HepG2 (cell line): ENCODE measurements around the gene CTNND1. TPM values are rescaled to one million over a fixed set of nuclear protein-coding genes. Genes with fewer than 3 reads are reported as not detected.

Source experiments
- ELF4 ChIP-seq: sonication (generic); formaldehyde crosslinking; IDR thresholded peaks from 2 replicates; pipeline ENCODE4 v1.5.0; 2020; ENCODE audit warnings: missing genetic modification reagents, mild to moderate bottlenecking, moderate library complexity, borderline replicate concordance
- PAWR ChIP-seq: sonication (generic); formaldehyde crosslinking; IDR thresholded peaks from 2 replicates; pipeline ENCODE4 v1.4.0; 2020; ENCODE audit warnings: missing genetic modification reagents, mild to moderate bottlenecking, borderline replicate concordance
- RBM39 ChIP-seq: fragments of 200-400 bp; formaldehyde crosslinking; IDR thresholded peaks from one replicate; pipeline ENCODE4 v1.6.1; 2018; ENCODE audit warnings: antibody characterized with exemption, mild to moderate bottlenecking, low read depth, low read length; ENCODE audit not compliant: poor library complexity, severe bottlenecking
- SP4 ChIP-seq: sonication (generic); formaldehyde crosslinking; IDR thresholded peaks from 2 replicates; pipeline ENCODE4 v1.8.1; 2023; ENCODE audit warnings: mild to moderate bottlenecking, missing genetic modification reagents
- ZNF225 ChIP-seq: sonication (generic); formaldehyde crosslinking; IDR thresholded peaks from 2 replicates; pipeline ENCODE4 v1.4.0; 2020; ENCODE audit warnings: mild to moderate bottlenecking, missing genetic modification reagents
- ZNF264 ChIP-seq: sonication (generic); formaldehyde crosslinking; IDR thresholded peaks from 2 replicates; pipeline ENCODE4 v1.4.0; 2020; ENCODE audit warnings: missing genetic modification reagents
- ZNF570 ChIP-seq: sonication (generic); formaldehyde crosslinking; IDR thresholded peaks from 2 replicates; pipeline ENCODE4 v1.4.0; 2020; ENCODE audit warnings: mild to moderate bottlenecking, missing genetic modification reagents, borderline replicate concordance
- ZNF644 ChIP-seq: IDR thresholded peaks from 2 replicates; pipeline ENCODE4 v1.6.1; 2016; ENCODE audit warnings: low read depth
- ZNF781 ChIP-seq: sonication (generic); formaldehyde crosslinking; IDR thresholded peaks from 2 replicates; pipeline ENCODE4 v1.5.1; 2020; ENCODE audit warnings: borderline replicate concordance, mild to moderate bottlenecking, missing genetic modification reagents; ENCODE audit errors: not compliant biosample characterization
- ZNF839 ChIP-seq: sonication (generic); formaldehyde crosslinking; IDR thresholded peaks from 2 replicates; pipeline ENCODE4 v1.4.0; 2020; ENCODE audit warnings: missing genetic modification reagents, mild to moderate bottlenecking, borderline replicate concordance
- polyA plus RNA-seq, 8 experiments: library from polyadenylated mRNA; depleted of rRNA in 3 of 8; stranded (reverse) in 7 of 8; unstranded in 1 of 8; fragments of >200 nt; fragmentation: Illumina TruSeq in 4 of 8; extraction: Trizol in 4 of 8; gene quantifications; 2 replicates each; pipeline versions ENCODE4 v1.2.1 to v1.2.3, GENCODE V29; 2011 to 2016; ENCODE audit warnings: low read depth in 4 of 8, missing spikeins in 1 of 8, mixed read lengths in 1 of 8; ENCODE audit not compliant: insufficient read depth in 1 of 8
- total RNA-seq, 5 experiments: library from RNA; depleted of rRNA; stranded (reverse); fragments of >200 nt; fragmentation: Illumina TruSeq; extraction: Trizol; gene quantifications; 2 replicates each; pipeline ENCODE4 v1.2.3, GENCODE V29; 2016; ENCODE audit warnings: low read depth in 1 of 5
- TF ChIP-seq, protein P1 (sequence below): fragments of 450-650 bp; IDR thresholded peaks from 2 replicates; pipeline ENCODE4 v1.6.1; 2017
- TF ChIP-seq, protein P2 (sequence below): sonication (generic); formaldehyde crosslinking; IDR thresholded peaks from 2 replicates; pipeline ENCODE4 v1.8.0; 2022; ENCODE audit warnings: mild to moderate bottlenecking, missing genetic modification reagents, moderate library complexity
- TF ChIP-seq, protein P3 (sequence below): sonication (generic); formaldehyde crosslinking; IDR thresholded peaks from 2 replicates; pipeline ENCODE4 v1.5.1; 2020; ENCODE audit warnings: missing genetic modification reagents, mild to moderate bottlenecking, borderline replicate concordance
- TF ChIP-seq, protein P4 (sequence below): sonication (generic); formaldehyde crosslinking; IDR thresholded peaks from 2 replicates; pipeline ENCODE4 v1.4.0; 2020; ENCODE audit warnings: missing genetic modification reagents
- TF ChIP-seq, protein P5 (sequence below): sonication (generic); formaldehyde crosslinking; IDR thresholded peaks from 2 replicates; pipeline ENCODE4 v1.5.1; 2020; ENCODE audit warnings: missing genetic modification reagents, mild to moderate bottlenecking, borderline replicate concordance
- TF ChIP-seq, protein P6 (sequence below): sonication (generic); formaldehyde crosslinking; IDR thresholded peaks from 2 replicates; pipeline ENCODE4 v1.8.0; 2022; ENCODE audit warnings: low read depth, missing genetic modification reagents
- TF ChIP-seq, protein P7 (sequence below): sonication (generic); IDR thresholded peaks from 2 replicates; pipeline ENCODE4 v1.6.1; 2016; ENCODE audit warnings: low read depth, borderline replicate concordance

Gene CTNND1
- total and polyA plus RNA-seq, 2 of the 13 experiments (the other 11 are each of a cell fraction or from before 2014, with no cell fraction given), result 117 to 128 TPM

DNA sequence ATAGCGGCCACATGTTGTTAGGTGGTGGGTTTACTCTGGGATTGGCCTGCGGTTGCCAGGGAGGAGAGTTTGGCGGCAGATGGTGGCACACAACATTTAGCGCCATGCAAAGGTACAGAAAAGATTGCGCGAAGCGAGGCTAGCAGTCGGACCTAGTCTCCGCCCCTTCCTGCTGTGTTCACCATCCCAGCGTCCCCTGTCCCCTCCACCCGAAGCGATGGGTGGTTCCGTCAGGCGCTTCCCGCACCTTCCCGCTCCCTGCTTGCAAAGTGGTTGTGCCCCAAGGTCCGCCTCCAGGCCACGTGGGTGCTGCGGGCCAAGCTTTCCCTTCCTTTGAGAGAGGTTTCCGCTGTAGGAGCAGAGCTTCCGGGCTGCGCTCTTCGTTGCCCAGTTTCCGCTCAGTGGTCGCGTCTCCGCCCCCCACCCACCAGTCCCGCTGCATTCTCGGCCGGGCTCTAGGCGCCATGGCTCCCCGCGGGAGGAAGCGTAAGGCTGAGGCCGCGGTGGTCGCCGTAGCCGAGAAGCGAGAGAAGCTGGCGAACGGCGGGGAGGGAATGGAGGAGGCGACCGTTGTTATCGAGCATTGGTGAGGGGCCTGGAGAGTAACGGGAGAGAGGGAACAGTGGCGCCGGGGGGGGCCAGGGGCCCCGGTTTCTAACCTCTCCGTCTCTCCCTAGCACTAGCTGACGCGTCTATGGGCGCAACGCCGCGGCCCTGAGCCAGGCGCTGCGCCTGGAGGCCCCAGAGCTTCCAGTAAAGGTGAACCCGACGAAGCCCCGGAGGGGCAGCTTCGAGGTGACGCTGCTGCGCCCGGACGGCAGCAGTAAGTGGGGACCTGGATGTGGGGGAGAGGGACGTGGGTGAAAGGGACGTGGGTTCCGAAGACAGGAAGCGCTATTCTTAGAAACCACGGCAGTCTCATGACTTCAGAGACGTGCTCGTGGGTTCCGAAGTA, 20.2 kb upstream of the CTNND1 start, which contains the start of gene SELENOH (continued):
- TF ChIP-seq, protein P1, sequence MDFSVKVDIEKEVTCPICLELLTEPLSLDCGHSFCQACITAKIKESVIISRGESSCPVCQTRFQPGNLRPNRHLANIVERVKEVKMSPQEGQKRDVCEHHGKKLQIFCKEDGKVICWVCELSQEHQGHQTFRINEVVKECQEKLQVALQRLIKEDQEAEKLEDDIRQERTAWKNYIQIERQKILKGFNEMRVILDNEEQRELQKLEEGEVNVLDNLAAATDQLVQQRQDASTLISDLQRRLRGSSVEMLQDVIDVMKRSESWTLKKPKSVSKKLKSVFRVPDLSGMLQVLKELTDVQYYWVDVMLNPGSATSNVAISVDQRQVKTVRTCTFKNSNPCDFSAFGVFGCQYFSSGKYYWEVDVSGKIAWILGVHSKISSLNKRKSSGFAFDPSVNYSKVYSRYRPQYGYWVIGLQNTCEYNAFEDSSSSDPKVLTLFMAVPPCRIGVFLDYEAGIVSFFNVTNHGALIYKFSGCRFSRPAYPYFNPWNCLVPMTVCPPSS, result no peak
- TF ChIP-seq, protein P2, sequence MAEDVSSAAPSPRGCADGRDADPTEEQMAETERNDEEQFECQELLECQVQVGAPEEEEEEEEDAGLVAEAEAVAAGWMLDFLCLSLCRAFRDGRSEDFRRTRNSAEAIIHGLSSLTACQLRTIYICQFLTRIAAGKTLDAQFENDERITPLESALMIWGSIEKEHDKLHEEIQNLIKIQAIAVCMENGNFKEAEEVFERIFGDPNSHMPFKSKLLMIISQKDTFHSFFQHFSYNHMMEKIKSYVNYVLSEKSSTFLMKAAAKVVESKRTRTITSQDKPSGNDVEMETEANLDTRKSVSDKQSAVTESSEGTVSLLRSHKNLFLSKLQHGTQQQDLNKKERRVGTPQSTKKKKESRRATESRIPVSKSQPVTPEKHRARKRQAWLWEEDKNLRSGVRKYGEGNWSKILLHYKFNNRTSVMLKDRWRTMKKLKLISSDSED, result no peak
- no peak for TF ChIP-seq ZNF839 (CRISPR knock-in tag)
- TF ChIP-seq, protein P3, sequence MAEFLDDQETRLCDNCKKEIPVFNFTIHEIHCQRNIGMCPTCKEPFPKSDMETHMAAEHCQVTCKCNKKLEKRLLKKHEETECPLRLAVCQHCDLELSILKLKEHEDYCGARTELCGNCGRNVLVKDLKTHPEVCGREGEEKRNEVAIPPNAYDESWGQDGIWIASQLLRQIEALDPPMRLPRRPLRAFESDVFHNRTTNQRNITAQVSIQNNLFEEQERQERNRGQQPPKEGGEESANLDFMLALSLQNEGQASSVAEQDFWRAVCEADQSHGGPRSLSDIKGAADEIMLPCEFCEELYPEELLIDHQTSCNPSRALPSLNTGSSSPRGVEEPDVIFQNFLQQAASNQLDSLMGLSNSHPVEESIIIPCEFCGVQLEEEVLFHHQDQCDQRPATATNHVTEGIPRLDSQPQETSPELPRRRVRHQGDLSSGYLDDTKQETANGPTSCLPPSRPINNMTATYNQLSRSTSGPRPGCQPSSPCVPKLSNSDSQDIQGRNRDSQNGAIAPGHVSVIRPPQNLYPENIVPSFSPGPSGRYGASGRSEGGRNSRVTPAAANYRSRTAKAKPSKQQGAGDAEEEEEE (CRISPR knock-in tag), result no peak
- TF ChIP-seq ZNF225 (CRISPR knock-in tag), result peak; percentile 88
- TF ChIP-seq ZNF644 (CRISPR knock-in tag), result no peak
- 0 out of 2 replicates have a peak, but pooled peaks have one; percentile 34 for TF ChIP-seq ELF4
- TF ChIP-seq SP4 (CRISPR knock-in tag), result peak; percentile 64; the same call in 1 of the 2 replicates
- no peak for TF ChIP-seq ZNF570 (CRISPR knock-in tag)
- peak; percentile 90 for TF ChIP-seq RBM39
- TF ChIP-seq, protein P4, sequence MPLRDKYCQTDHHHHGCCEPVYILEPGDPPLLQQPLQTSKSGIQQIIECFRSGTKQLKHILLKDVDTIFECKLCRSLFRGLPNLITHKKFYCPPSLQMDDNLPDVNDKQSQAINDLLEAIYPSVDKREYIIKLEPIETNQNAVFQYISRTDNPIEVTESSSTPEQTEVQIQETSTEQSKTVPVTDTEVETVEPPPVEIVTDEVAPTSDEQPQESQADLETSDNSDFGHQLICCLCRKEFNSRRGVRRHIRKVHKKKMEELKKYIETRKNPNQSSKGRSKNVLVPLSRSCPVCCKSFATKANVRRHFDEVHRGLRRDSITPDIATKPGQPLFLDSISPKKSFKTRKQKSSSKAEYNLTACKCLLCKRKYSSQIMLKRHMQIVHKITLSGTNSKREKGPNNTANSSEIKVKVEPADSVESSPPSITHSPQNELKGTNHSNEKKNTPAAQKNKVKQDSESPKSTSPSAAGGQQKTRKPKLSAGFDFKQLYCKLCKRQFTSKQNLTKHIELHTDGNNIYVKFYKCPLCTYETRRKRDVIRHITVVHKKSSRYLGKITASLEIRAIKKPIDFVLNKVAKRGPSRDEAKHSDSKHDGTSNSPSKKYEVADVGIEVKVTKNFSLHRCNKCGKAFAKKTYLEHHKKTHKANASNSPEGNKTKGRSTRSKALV (CRISPR knock-in tag), result no peak
- no peak for TF ChIP-seq ZNF781 (CRISPR knock-in tag)
- TF ChIP-seq, protein P5, sequence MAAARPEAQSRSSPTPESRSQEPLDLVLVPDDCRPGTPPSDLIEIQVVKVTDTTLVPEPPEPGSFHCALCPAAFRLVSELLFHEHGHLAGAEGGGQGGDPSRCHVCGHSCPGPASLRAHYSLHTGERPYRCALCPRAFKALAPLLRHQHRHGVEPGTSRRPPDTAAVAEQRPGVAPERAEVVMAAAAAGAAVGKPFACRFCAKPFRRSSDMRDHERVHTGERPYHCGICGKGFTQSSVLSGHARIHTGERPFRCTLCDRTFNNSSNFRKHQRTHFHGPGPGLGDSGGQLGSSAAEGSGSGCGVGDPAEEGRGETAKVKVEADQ, result 0 out of 2 replicates have a peak, but pooled peaks have one; percentile 23
- TF ChIP-seq, protein P6, sequence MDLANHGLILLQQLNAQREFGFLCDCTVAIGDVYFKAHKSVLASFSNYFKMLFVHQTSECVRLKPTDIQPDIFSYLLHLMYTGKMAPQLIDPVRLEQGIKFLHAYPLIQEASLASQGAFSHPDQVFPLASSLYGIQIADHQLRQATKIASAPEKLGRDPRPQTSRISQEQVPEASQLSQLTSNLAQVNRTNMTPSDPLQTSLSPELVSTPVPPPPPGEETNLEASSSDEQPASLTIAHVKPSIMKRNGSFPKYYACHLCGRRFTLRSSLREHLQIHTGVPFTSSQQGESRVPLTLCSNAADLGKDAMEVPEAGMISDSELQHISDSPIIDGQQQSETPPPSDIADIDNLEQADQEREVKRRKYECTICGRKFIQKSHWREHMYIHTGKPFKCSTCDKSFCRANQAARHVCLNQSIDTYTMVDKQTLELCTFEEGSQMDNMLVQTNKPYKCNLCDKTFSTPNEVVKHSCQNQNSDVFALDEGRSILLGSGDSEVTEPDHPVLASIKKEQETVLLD, result no peak
- 0 out of 2 replicates have a peak, but pooled peaks have one; percentile 15 for TF ChIP-seq ZNF264 (CRISPR knock-in tag)
- TF ChIP-seq PAWR (CRISPR knock-in tag), result no peak
- TF ChIP-seq, protein P7, sequence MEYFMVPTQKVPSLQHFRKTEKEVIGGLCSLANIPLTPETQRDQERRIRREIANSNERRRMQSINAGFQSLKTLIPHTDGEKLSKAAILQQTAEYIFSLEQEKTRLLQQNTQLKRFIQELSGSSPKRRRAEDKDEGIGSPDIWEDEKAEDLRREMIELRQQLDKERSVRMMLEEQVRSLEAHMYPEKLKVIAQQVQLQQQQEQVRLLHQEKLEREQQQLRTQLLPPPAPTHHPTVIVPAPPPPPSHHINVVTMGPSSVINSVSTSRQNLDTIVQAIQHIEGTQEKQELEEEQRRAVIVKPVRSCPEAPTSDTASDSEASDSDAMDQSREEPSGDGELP, result no peak
